Measurements from ENCODE around the gene LSP1. TPM values are rescaled to one million over a fixed set of nuclear protein-coding genes. Genes with fewer than 3 reads are reported as not detected.

LSP1 gene
- total and polyA plus RNA-seq, 2 of the 13 experiments (the other 11 are each of a cell fraction or from before 2014, with no cell fraction given): 0.59 to 1.00 TPM

DNA sequence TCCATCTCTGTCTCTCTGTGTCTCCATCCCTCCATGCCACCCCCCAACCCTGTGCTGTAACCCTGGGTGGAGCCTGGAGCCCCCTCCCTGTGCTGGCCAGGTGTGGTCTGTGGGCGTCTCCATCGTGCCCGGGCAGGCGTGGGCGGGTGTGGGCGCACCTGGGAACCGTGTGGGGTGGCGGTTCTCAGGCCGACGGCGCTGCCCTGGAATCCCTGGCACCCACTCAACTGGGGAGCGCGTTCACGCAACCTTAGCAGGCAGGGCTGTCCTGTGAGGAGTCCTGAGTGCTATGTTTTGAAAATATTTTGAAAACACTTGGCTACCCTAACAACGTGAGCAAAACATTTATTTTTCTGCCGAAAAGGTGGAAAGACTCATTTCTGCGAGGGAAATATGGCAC lies 71.3 kb downstream of the LSP1 start:
- Histone ChIP-seq H3K27ac (ENCODE audit: extremely low read length, insufficient read depth, low read length) (no peak overlapping the region), H3K27me3 (ENCODE audit: control insufficient read depth in 1 of 2, insufficient read depth in 2 of 2, low read length in 2 of 2) (peaks cover 35 to 82% of the 10 kb centered on the region in 2 experiments), H3K4me1 (ENCODE audit: insufficient read depth, low read length) (no peaks in the 10 kb centered on the region), H4K20me1 (ENCODE audit: insufficient read depth, low read length) (no peaks in the 10 kb centered on the region), H3K4me3 (replicated peaks in 1 of 3; ENCODE audit: insufficient read depth in 1 of 3, low read depth in 2 of 3, low read length in 3 of 3) (no peak overlapping the region), H3K9ac (ENCODE audit: insufficient read depth, low read depth, low read length) (no peak overlapping the region), H3K36me3 (replicated peaks in 1 of 2; ENCODE audit: control insufficient read depth in 1 of 2, insufficient read depth in 2 of 2, low read length in 2 of 2) (no peaks in the 10 kb centered on the region), H3K79me2 (ENCODE audit: insufficient read depth, low read length) (no peaks in the 10 kb centered on the region), H2AFZ (ENCODE audit: low read length) (no peak overlapping the region), H3K4me2 (ENCODE audit: low read depth, low read length) (no peak overlapping the region), H3K9me3 (ENCODE audit: low read length) (no peaks in the 10 kb centered on the region)
- POLR2A ChIA-PET: no interaction called here
- intact Hi-C loops (cut with micrococcal nuclease; ENCODE audit: unreplicated experiment): no loop called here
- ATAC-seq: no peak
- CTCF ChIA-PET (ENCODE audit: low intra/inter-chr PET ratio, low total read pairs): no interaction called here
- 28% methylated on average over 9 of the region's 17 CpGs for WGBS (ENCODE audit: low lambda C conversion rate)
- TF ChIP-seq, protein P1, sequence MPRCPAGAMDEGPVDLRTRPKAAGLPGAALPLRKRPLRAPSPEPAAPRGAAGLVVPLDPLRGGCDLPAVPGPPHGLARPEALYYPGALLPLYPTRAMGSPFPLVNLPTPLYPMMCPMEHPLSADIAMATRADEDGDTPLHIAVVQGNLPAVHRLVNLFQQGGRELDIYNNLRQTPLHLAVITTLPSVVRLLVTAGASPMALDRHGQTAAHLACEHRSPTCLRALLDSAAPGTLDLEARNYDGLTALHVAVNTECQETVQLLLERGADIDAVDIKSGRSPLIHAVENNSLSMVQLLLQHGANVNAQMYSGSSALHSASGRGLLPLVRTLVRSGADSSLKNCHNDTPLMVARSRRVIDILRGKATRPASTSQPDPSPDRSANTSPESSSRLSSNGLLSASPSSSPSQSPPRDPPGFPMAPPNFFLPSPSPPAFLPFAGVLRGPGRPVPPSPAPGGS (CRISPR knock-in tag; IDR thresholded peaks at IDR 0.05): no peak
- TF ChIP-seq EZH2 (conservative IDR thresholded peaks at IDR 0.05; ENCODE audit: low read depth, low read length): peak; percentile 44; the same call in 1 of the 2 replicates
- BruUV-seq (replicated peaks): no TSS peak
- no peak for FAIRE-seq
- in situ Hi-C loops (cut with HindIII; ENCODE audit: extremely low pct_ligation_motif_present, low pct_unique_long_range_greater_than_20kb): no loop called here
- no peak for DNase-seq (ENCODE audit: low spot score)

DNA sequence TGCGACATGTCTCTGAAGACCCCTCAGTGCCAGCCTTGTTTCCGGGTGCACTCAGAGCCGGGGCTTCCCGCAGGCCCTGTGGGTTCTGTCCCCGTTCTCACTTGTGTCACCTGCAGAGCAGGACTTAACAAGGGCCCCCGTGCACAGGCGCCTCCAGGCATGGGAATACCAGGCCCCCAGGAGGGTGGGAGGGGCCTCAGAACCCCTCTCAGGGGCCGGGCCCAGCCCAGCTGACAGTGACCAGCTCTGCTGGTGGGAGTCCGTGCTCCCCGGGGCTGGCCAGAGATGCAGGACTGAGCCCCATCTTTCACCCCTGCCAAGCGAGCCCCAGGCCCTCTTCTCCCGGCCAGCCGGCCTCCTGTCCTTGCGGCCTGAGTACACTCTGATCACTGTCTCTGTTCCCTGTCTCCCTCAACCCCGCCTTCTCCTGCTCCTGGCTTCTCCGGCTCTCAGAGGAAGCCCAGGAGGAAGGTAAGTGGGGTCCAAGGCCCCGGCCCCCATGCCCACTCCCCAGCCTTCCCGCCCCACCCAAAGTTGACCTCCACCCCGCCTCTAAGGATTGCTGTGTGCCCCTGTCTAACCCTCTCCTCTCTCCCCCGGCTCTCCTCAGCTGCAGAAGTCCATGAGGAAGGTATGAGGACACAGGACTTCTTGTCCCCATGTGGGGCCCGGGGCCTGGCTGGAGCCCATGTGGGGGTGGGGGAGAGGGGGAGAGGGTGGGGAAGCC lies 71.9 kb downstream of the LSP1 start:
- CTCF ChIA-PET (ENCODE audit: low intra/inter-chr PET ratio, low total read pairs): no interaction called here
- POLR2A ChIA-PET: no interaction called here
- Histone ChIP-seq H3K4me1 (ENCODE audit: insufficient read depth, low read length) (no peaks in the 10 kb centered on the region), H3K9ac (ENCODE audit: insufficient read depth, low read depth, low read length) (no peak overlapping the region), H3K4me2 (ENCODE audit: low read depth, low read length) (no peak overlapping the region), H3K9me3 (ENCODE audit: low read length) (no peaks in the 10 kb centered on the region), H3K27me3 (ENCODE audit: control insufficient read depth in 1 of 2, insufficient read depth in 2 of 2, low read length in 2 of 2) (peaks cover 33 to 83% of the 10 kb centered on the region in 2 experiments), H2AFZ (ENCODE audit: low read length) (no peak overlapping the region), H3K27ac (ENCODE audit: extremely low read length, insufficient read depth, low read length) (no peak overlapping the region), H3K36me3 (replicated peaks in 1 of 2; ENCODE audit: control insufficient read depth in 1 of 2, insufficient read depth in 2 of 2, low read length in 2 of 2) (no peaks in the 10 kb centered on the region), H3K79me2 (ENCODE audit: insufficient read depth, low read length) (no peaks in the 10 kb centered on the region), H3K4me3 (replicated peaks in 1 of 3; ENCODE audit: insufficient read depth in 1 of 3, low read depth in 2 of 3, low read length in 3 of 3) (no peak overlapping the region), H4K20me1 (ENCODE audit: insufficient read depth, low read length) (no peaks in the 10 kb centered on the region)
- no TSS peak for BruUV-seq (replicated peaks)
- FAIRE-seq (no peak), DNase-seq (ENCODE audit: low spot score) (no peak), ATAC-seq (no peak)
- intact Hi-C loops (cut with micrococcal nuclease; ENCODE audit: unreplicated experiment): no loop called here
- in situ Hi-C loops (cut with HindIII; ENCODE audit: extremely low pct_ligation_motif_present, low pct_unique_long_range_greater_than_20kb): no loop called here
- 19% methylated on average over 9 of the region's 21 CpGs for WGBS (ENCODE audit: low lambda C conversion rate)
- TF ChIP-seq NFYC (CRISPR knock-in tag; IDR thresholded peaks at IDR 0.05) (no peak), SP140L (CRISPR knock-in tag; IDR thresholded peaks at IDR 0.05; ENCODE audit: borderline replicate concordance) (no peak), NR2F1 (CRISPR knock-in tag; IDR thresholded peaks at IDR 0.05) (no peak), ZBTB3 (CRISPR knock-in tag; IDR thresholded peaks at IDR 0.05; ENCODE audit: borderline replicate concordance, low read depth) (no peak)
- TF ChIP-seq, protein P2, sequence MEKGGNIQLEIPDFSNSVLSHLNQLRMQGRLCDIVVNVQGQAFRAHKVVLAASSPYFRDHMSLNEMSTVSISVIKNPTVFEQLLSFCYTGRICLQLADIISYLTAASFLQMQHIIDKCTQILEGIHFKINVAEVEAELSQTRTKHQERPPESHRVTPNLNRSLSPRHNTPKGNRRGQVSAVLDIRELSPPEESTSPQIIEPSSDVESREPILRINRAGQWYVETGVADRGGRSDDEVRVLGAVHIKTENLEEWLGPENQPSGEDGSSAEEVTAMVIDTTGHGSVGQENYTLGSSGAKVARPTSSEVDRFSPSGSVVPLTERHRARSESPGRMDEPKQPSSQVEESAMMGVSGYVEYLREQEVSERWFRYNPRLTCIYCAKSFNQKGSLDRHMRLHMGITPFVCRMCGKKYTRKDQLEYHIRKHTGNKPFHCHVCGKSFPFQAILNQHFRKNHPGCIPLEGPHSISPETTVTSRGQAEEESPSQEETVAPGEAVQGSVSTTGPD (CRISPR knock-in tag; IDR thresholded peaks at IDR 0.05): no peak

Measured in HepG2 (cell line).